Measurements from ENCODE around the gene TBX5. TPM values are rescaled to one million over a fixed set of nuclear protein-coding genes. Genes with fewer than 3 reads are reported as not detected.

TBX5 gene
- total RNA-seq = 0.20 TPM

- no peak for DNase-seq (ENCODE audit: low spot score)
These were observed at the start of gene TBX5 for GRCh38 chr12:114405519-114406271. Gene TBX5 (minus strand): TSS chr12:114406144. CDS start chr12:114403898, 2,246 bp downstream.

DNA sequence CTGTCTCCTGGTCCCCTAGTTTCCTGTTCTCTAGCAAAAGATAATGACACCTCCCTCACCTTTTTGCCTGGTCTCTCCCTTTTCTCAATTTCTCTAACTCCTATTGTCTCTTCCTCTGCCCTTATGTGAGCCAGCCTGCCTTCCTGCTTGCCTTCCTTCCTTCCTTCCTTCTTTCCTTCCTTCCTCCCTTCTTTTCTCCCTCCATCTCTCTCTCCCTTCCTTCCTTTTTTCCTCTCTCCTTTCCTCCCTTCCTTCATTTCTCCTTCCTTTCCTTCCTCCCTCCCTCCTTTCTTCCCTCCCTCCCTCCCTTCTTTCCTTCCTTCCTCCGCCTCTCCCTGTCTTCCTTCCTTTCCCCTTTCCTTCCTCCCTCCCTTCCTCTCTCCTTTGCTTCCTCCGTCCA lies 45.7 kb upstream of the TBX5 start:
- no peak for DNase-seq (ENCODE audit: low spot score)

GRCh38 chr12:114450515-114451300 lies 44.8 kb upstream of the TBX5 start:
- no peak for DNase-seq (ENCODE audit: low spot score)

- no peak for DNase-seq (ENCODE audit: low spot score)
These were observed 44.1 kb upstream of the TBX5 start for GRCh38 chr12:114450019-114450418.

DNA sequence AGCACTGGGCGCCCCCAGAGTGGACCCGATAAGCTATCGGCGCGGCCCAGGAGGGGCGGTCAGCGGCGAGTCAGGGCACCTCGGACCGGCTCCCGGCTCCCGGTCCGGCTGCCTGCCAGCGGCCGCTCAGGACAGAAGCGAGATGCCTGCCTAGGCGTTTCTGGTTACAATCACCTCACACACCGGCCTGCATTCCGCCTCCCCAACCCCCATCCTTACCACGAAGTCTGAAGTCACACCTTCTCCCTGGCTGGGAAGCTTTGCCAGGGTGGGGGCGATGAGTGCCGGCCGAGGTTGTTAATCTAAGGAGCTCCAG lies 42.6 kb upstream of the TBX5 start:
- DNase-seq (ENCODE audit: low spot score) = no peak

DNA sequence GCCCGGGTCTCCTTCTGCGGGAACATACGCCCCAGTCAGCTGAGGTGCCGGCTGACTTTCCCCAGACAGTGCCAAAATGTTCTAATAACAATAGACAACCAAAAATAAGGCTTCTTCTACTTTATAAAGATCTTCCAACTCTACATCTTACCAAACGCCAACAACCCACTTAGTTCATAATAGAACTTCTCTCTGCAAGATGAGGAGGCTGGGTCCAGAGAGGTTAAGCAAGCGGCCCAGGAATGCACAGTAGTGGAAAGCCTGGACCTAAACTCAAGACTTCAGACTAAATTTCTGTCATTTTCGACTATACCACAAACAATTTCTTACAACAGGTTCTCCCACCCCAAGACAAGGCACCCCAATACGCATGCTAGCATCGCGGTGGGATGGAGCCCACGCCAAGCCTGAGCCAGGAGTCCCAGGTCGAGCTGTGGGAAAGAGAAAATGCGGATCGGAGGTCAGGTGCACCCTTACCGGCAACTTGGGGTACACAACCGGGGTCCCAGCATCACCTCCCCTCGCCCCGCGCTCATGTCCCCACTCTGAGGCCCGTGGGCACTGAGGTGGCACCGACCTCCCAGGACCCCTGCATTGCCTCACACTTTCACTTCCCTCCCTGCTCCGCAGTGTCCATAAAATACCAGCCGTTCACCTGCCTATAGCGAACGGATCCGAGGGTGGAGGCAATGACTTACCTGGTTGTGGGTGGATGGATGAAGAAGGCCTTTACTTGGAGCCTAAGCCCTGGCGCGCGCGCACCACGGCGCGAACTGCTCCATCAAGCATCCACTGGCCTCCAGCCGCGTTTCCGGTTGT lies 42.1 kb upstream of the TBX5 start:
- no peak for DNase-seq (ENCODE audit: low spot score)

GRCh38 chr12:114447274-114447716 lies 41.4 kb upstream of the TBX5 start:
- no peak for DNase-seq (ENCODE audit: low spot score)

- DNase-seq (ENCODE audit: low spot score) = no peak
These were observed 39.7 kb upstream of the TBX5 start for GRCh38 chr12:114445401-114446323.

- no peak for DNase-seq (ENCODE audit: low spot score)
These were observed 38.7 kb upstream of the TBX5 start for GRCh38 chr12:114444422-114445279.

GRCh38 chr12:114443607-114444421 lies 37.9 kb upstream of the TBX5 start:
- DNase-seq (ENCODE audit: low spot score) = no peak

DNA sequence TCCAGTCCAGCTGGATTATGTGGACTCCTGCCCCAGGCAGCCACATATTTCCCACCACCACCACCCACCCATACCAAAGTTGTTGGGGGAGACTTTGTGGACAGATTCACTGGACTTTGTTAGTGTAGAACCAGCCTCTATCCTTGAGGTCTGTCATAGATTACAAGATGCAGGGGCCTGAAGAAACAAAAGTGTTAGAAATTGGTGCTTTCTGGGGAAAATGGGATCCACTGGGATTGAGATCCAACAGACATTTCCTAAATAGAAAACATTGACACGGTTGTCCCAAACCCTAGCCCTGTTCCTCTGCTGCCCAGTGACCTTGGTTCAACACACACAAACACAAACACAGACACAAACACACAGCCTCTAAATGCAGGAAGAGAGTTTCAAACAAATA lies 36.6 kb upstream of the TBX5 start:
- DNase-seq (ENCODE audit: low spot score) = no peak

DNA sequence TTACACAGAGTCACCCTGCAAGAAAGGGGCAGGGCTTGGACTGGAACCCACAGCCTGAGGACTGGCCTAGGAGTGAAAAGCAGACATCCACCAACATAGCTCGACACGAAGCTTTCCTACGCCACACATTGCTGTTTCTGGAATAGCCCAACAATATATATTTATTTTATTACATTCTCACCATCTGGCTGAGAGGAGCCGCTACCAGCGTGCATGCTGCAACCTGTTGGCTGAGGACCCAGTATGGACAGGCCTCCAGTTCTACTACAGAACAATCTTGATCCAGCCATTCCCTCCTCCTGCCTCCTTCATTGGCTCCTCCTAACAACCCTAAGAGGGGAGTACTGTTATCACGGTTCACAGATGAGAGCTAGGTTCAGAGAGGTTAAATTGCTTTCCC lies 35.6 kb upstream of the TBX5 start:
- DNase-seq (ENCODE audit: low spot score) = no peak

DNA sequence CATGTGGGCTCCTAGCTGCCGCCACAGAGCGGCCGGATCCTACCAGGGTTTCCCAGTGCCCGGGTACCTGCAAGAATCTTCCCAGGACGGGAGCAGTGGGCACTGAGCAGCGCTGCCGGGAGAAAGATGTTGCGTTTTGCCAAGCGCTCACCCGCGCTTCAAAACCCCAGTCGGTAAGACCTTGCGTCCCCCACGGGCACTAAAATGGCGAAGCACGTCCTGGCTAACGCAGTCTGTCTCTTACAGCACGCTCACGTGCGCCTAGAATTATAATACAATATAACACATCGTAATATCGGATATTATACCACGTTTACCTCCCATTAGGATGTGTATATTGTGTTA lies 35.1 kb upstream of the TBX5 start:
- no peak for DNase-seq (ENCODE audit: low spot score)

- DNase-seq (ENCODE audit: low spot score) = no peak
These were observed 34.5 kb upstream of the TBX5 start for GRCh38 chr12:114440270-114441038.

- no peak for DNase-seq (ENCODE audit: low spot score)
These were observed 33.9 kb upstream of the TBX5 start for GRCh38 chr12:114439817-114440216.

DNA sequence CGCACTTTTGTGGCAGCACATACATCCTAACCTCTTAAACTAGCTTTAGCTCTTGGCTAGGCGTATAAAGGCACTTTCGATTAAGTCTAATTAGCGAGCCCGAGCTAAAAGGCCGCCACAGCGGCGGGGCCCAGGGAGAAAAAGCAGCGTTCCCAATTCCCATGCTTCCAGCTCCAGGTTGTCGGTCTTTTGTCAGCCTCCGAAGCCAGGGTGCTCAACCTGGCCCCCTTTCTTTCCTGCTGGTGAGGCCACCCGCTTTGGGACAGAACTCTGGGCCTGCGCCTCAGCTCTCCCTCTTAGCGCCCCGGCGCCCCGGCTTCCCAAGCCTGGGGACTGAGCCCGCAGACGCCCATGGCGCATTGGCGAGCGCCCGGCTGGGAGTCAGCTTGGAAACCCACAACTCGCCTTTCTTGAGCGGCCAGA lies 33.3 kb upstream of the TBX5 start:
- no peak for DNase-seq (ENCODE audit: low spot score)

DNA sequence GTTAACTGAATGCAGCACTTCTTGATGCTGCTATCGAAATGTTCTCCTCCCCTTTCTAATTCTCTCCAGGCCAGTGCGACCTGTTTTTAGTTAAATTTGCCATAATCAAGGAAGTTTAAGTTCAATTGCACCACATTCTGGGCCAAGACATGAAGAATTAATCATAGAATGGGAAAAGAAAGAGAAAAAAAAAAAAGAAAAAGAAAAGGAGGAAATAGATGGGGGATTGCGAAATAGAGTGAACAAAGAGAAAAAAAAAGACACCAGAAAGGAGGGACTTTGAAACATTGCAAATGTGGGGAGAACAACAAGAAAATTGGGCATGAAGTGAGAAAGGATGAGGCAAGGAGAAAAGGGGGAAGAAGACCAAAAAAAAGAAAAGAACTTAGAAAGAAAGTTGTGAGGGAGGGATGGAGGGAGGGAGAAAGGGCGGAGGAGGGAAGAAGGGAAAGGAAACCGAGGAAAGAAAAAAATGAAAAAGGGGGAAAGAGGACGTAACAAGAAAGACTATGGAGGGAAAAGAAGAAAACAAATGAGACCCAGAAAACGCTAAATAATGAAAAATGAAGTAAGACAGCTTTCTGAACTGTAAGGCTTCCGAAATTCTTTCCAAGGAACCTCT lies 32.8 kb upstream of the TBX5 start:
- DNase-seq (ENCODE audit: low spot score) = no peak

DNA sequence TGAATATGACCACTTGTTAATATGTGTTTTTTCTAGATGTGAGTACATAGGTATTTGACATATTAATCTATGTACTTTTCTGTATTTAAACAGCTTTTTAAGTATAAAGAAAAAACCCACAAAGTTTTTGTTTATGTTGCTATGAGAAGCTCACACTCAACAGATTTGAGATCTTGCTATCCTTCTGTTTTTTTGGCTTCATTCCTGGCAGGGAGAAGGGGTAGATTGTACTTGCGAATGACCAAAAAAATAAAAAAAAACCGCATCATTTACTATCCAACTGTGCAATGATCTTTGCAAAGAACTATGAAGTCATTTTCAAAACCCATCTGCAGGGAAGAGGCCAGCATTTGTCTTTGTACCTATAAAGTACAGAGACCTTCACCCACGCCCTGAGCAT lies 28.4 kb upstream of the TBX5 start:
- no peak for DNase-seq (ENCODE audit: low spot score)
